DND-41 (cell line): ENCODE measurements around the gene NSG1.

Source experiments
- CTCF ChIP-seq: IDR thresholded peaks from 2 replicates; pipeline ENCODE4 v1.5.1; 2012; ENCODE audit warnings: borderline replicate concordance, low read length, moderate library complexity, mild to moderate bottlenecking; ENCODE audit not compliant: poor library complexity, severe bottlenecking; ENCODE audit errors: extremely low read depth
- EZH2 ChIP-seq: IDR thresholded peaks from 3 replicates; pipeline ENCODE4 v1.6.1; 2012; ENCODE audit warnings: borderline replicate concordance, low read depth, mild to moderate bottlenecking, moderate library complexity, low read length, inconsistent platforms; ENCODE audit not compliant: severe bottlenecking

DNA sequence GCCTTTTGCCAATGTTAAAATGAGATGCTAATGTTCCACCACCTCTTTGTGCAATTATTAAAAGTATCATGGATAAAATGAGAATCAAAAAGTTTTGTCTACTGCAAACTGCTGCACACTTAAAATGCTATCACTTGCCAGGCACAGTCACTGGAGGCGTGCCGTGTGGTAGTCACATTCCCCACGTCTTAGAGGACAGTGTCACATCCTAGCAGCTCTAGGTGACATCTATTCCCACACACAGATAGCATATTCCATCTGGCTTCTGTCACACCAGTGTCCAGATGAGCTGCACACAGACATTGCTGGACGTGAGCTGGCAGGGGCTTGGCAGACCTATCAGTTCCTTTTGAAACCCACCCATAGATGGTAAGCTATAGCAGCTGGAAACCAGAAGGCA is 47.0 kb downstream of the NSG1 start:
- TF ChIP-seq CTCF (no peak), EZH2 (no peak)
